RKO (cell line): ENCODE data around the gene POLRMT.
"Not testable (repeated sequence)": the region's sequence is repeated elsewhere in the genome, so short reads cannot be mapped to it uniquely, and the experiment has no call there.

Experiments used
- DNase-seq: peaks from one replicate; pipeline ENCODE4 v3.0.0-alpha.2; 2016; ENCODE audit warnings: low spot score

Gene POLRMT

GRCh38 chr19:593505-593904 lies 39.8 kb downstream of the POLRMT start:
- DNase-seq: no peak

DNA sequence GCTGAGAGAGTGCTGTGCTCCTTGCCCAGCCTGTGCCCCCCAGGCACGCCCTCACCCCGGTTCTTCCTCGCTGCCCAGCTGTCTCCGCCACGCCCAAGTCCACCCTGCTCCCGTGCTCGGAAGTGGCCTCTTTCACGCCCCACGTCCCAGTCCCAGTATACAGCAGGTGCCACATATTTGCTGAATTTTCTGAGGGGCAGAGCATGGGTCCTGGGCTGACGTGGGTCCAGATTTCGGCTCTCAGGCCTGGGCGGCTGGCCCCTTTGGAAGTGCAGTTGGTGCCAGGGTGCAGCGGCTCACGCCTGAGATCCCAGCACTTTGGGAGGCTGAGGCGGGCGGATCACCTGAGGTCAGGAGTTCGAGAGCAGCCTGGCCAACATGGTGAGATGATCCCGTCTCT lies 40.3 kb downstream of the POLRMT start:
- no peak for DNase-seq

GRCh38 chr19:592101-592500 lies 41.2 kb downstream of the POLRMT start:
- DNase-seq: no peak

GRCh38 chr19:591099-591958 lies 42.0 kb downstream of the POLRMT start:
- DNase-seq: no peak

DNA sequence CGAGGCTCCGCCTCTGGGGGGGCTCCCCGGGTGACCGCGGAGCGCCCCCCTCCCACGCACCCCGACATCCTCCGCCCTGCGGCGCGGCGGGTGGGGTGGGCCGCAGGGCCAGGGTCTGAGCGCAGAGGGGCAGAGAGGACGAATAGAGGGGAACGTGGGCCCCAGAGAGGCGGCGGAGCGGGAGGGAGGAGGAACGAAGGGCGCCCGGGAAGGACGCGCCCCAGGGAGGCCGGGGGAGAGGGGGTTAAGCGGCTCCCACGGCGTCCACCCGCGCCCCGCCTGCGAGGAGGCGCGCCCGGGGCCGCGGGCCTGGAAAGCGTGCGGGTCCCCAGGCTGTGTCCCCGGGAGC lies 42.6 kb downstream of the POLRMT start:
- DNase-seq: no peak

- DNase-seq: no peak
These were observed 43.0 kb downstream of the POLRMT start for GRCh38 chr19:590396-590745.

- no peak for DNase-seq
These were observed 43.5 kb downstream of the POLRMT start, which contains the start of gene HCN2 for GRCh38 chr19:589693-590395. Gene HCN2, plus strand, starts transcription at chr19:589881. Its CDS starts 65 bp downstream, at chr19:589946.

GRCh38 chr19:588741-589692 lies 44.3 kb downstream of the POLRMT start:
- no peak for DNase-seq

GRCh38 chr19:588093-588740 lies 45.1 kb downstream of the POLRMT start:
- peak; percentile 35 for DNase-seq

DNA sequence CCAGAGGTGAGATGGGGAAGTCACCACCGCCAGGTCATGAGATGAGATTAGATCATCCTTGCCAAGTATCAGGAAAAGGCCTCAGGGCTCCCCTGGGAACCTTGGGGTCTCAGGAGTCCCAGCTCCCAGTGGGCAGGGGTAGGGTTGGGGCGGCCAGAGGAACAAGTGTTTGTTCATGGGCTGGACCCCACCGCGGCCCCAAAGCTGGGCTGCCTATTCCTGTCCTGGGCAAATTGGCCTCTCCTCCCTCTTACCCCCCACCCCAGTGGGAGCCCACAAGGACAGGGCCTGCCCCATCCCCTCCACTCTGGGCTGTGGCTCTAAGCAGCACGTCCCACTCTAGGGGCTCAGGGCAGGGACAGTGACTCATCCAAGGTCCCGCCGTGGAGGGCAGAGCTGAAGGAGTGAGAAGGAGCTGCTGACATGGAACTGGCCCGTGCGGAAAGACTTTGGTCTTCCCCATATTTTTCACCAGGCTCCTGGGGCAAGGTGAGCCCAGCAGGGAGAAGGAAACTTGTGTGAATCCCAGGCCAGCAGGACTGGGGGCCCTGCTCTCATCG lies 47.7 kb downstream of the POLRMT start:
- DNase-seq: no peak

DNA sequence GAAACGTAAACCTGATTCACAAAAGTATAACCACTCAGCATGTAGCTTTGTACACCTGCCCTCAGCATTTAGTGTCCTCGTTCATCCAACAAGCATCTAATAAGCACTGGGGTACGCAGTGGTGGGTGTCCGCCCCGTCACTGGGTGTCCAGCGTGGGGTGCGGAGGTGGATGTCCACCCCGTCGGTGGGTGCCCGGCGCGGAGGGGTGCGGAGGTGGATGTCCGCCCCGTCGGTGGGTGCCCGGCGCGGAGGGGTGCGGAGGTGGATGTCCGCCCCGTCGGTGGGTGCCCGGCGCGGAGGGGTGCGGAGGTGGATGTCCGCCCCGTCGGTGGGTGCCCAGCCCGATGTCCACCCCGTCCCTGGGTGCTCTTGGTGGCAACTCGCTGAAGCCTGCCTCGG lies 48.2 kb downstream of the POLRMT start:
- not testable (repeated sequence) for DNase-seq

GRCh38 chr19:584240-585001 lies 48.9 kb downstream of the POLRMT start:
- peak; percentile 48 for DNase-seq

GRCh38 chr19:583968-584239 lies 49.4 kb downstream of the POLRMT start:
- DNase-seq: no peak

DNA sequence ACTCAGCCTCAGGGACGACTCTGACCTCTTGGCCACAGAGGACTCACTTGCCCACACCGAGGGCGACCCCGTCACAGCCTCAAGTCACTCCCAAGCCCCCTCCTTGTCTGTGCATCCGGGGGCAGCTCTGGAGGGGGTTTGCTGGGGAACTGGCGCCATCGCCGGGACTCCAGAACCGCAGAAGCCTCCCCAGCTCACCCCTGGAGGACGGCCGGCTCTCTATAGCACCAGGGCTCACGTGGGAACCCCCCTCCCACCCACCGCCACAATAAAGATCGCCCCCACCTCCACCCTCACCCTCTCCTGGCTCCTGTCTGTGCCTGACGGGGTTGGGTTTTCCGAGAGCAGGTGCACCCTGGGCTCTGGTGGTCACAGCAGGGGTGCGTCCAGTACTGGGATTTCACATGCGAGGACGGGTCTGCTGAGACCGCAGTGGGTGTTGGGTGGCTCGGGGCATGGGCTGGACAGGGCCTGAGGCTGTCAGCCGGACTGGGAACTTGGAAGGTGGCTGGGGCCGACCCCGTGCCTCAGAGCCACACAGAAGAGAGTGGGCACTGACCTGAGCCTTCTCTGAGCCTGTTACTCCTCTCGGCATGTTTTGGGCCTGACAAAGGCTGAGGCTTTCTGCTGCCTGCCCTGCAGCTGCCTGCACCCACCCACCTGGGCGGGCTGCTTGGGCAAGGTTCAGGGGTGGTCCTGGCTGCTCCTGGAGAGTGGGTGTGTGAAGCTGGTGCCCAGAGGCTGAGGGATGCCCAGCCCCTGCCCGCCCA lies 50.0 kb downstream of the POLRMT start:
- no peak for DNase-seq

GRCh38 chr19:582497-583197 lies 50.7 kb downstream of the POLRMT start:
- DNase-seq: peak; percentile 49

GRCh38 chr19:581399-582111 lies 51.8 kb downstream of the POLRMT start:
- no peak for DNase-seq

DNA sequence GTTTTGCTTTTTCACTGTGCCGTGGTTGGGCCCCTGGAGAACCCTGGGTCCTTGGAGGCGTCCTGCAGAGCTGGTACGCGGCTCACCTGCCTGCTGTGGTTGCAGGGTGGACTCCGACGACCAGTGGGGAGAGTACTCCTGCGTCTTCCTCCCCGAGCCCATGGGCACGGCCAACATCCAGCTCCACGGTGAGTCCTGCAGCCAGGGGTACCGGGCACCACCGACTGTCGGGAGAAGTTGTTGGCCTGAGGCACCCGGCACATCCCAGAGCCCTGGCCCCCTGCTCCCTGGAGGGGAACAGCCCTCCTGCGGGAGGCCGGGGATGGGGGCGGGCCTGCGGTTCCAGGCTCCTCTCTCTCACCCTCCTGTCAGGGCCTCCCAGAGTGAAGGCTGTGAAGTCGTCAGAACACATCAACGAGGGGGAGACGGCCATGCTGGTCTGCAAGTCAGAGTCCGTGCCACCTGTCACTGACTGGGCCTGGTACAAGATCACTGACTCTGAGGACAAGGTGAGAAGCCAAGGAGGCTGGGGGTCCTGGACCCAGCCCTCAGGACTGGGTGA lies 53.0 kb downstream of the POLRMT start:
- DNase-seq: no peak

- no peak for DNase-seq
These were observed 53.5 kb downstream of the POLRMT start for GRCh38 chr19:579842-580155.
